CD4-positive, CD25-positive, alpha-beta regulatory T cell (primary cell): ENCODE measurements around the gene CCDC93. TPM values are rescaled to one million over a fixed set of nuclear protein-coding genes. Genes with fewer than 3 reads are reported as not detected.

Experiments
- ATAC-seq, 2 donors: fragments of 150-1000 bp; cut with Tn5 transposase; one replicate each; pipeline ENCODE4 v1.10.0; 2021; ENCODE audit warnings: low read depth in 2 of 2, moderate number of reproducible peaks in 2 of 2, moderate library complexity in 1 of 2
- DNase-seq, 3 donors: peaks; one replicate each; pipeline versions ENCODE4 v3.0.0 to v3.0.0-alpha.2; 2012 to 2022; ENCODE audit warnings: mixed read lengths in 1 of 3
- H3K27ac ChIP-seq: one replicate; pipeline ENCODE4 v1.7.0; 2013; ENCODE audit warnings: mild to moderate bottlenecking, low read length; ENCODE audit not compliant: insufficient read depth, poor library complexity, severe bottlenecking
- H3K27me3 ChIP-seq: one replicate; pipeline ENCODE4 v1.7.0; 2013; ENCODE audit warnings: low read length; ENCODE audit not compliant: control insufficient read depth, insufficient read depth
- H3K36me3 ChIP-seq: one replicate; pipeline ENCODE4 v1.7.0; 2013; ENCODE audit warnings: mild to moderate bottlenecking, low read length, moderate library complexity; ENCODE audit not compliant: control insufficient read depth, insufficient read depth
- H3K4me1 ChIP-seq: 2 replicates; pipeline ENCODE4 v1.7.0; 2013; ENCODE audit warnings: mild to moderate bottlenecking, low read length; ENCODE audit not compliant: insufficient read depth, control insufficient read depth, poor library complexity, severe bottlenecking
- H3K4me3 ChIP-seq: one replicate; pipeline ENCODE4 v1.7.0; 2013; ENCODE audit warnings: low read depth, mild to moderate bottlenecking, low read length, moderate library complexity
- H3K9me3 ChIP-seq, 2 experiments: 1 replicate in 1 of 2; 2 replicates in 1 of 2; pipeline ENCODE4 v1.7.0; 2013; ENCODE audit warnings: low read length in 2 of 2, mild to moderate bottlenecking in 1 of 2, moderate library complexity in 1 of 2; ENCODE audit not compliant: control insufficient read depth in 2 of 2
- H3K27ac Mint-ChIP-seq, 3 donors: one replicate each; pipeline ENCODE4 v1.8.0; 2020 to 2022; ENCODE audit warnings: mild to moderate bottlenecking in 3 of 3, mixed read lengths in 3 of 3, moderate library complexity in 2 of 3
- H3K27me3 Mint-ChIP-seq: one replicate; pipeline ENCODE4 v1.8.0; 2022; ENCODE audit warnings: mild to moderate bottlenecking, mixed read lengths
- H3K36me3 Mint-ChIP-seq: one replicate; pipeline ENCODE4 v1.8.0; 2020; ENCODE audit warnings: mixed read lengths
- H3K4me1 Mint-ChIP-seq, 4 donors: one replicate each; pipeline ENCODE4 v1.8.0; 2020 to 2022; ENCODE audit warnings: mixed read lengths in 4 of 4, mild to moderate bottlenecking in 1 of 4
- H3K4me3 Mint-ChIP-seq, 4 donors: one replicate each; pipeline ENCODE4 v1.8.0; 2020 to 2022; ENCODE audit warnings: mild to moderate bottlenecking in 4 of 4, mixed read lengths in 4 of 4, moderate library complexity in 3 of 4
- H3K9me3 Mint-ChIP-seq, 7 donors: one replicate each; pipeline ENCODE4 v1.8.0; 2020 to 2022; ENCODE audit warnings: mixed read lengths in 7 of 7, mild to moderate bottlenecking in 3 of 7, moderate library complexity in 2 of 7
- polyA plus RNA-seq, 4 donors: library from polyadenylated mRNA; unstranded; fragments of 300-500 nt; fragmentation: Illumina TruSeq; gene quantifications; one replicate each; pipeline ENCODE4 v1.2.3, GENCODE V29; 2021
- total RNA-seq: library from RNA; stranded (reverse); gene quantifications from one replicate; pipeline ENCODE4 v1.2.3, GENCODE V29; 2022

The CCDC93 gene
- total and polyA plus RNA-seq, 5 donors from 2014 or later: 4.6 to 58.9 (median 6.3) TPM

DNA sequence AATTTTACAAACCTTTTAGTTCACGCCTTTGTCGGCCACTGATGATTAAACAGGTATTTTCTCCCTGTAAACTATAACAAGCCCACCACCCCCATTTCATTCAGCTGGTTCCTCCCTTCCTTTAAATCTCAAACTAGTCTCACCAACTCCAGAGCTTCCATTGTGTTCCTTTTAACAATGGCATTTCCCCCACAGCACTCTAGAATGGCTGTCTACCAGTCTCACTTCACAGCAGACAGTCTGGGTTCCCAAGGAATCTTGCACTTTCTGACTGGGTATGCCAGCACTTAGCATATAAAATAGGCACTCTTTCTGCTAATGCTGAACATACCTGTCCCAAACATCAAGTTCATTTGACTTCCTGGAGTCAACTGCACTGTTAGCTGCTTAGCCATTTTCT lies 75.3 kb downstream of the CCDC93 start:
- H3K9me3 ChIP-seq: no peaks in the 10 kb centered on the region
- Mint-ChIP-seq H3K4me1 (peaks cover 0 to 4% (median 0%) of the 10 kb centered on the region in 4 donors), H3K4me3 (no peak overlapping the region), H3K36me3 (peaks cover 87% of the 10 kb centered on the region), H3K27me3 (no peaks in the 10 kb centered on the region), H3K9me3 (no peaks in the 10 kb centered on the region), H3K27ac (peak overlapping the region in 2 of 3 donors; percentile 18 to 76)
- DNase-seq: no peak
- H3K36me3 ChIP-seq: peaks cover 100% of the 10 kb centered on the region
- H3K27ac ChIP-seq: no peak overlapping the region
- no peak for ATAC-seq
- H3K4me3 ChIP-seq: no peak overlapping the region
- no peaks in the 10 kb centered on the region for H3K4me1 ChIP-seq
- H3K27me3 ChIP-seq: no peaks in the 10 kb centered on the region

DNA sequence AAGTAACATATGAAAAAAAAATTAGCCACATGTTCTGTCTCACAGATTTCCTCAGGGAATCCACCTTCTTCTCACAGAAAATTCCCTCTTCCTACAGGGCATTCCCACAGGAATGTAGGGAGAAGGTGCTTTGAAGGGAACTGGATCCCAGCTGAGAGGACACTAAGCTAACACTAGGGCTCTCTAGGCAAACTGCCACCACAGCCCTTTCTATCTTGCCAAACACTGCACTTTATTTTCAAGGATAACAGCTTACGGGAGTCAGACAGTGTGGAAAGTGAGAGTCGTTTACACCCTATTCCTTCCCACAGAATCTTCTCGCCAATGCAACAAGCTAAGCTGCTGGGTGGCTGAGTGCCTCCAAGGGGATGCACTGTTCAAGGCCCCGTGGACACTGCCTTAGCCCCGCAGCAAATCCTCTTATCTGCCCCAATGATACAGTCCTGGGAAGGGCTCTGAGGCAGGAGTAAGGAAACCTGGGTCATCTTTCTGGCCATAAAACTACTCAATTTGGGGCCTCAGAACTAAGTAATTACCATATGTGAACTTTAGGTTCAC lies 76.9 kb downstream of the CCDC93 start:
- H3K27ac Mint-ChIP-seq: peak overlapping the region in 1 of 3 donors; percentile 36
- DNase-seq (no peak), ATAC-seq (no peak)
- no peaks in the 10 kb centered on the region for H3K27me3 Mint-ChIP-seq
- peaks cover 84% of the 10 kb centered on the region for H3K36me3 Mint-ChIP-seq
- H3K4me1 Mint-ChIP-seq: peaks cover 0 to 4% (median 0%) of the 10 kb centered on the region in 4 donors
- no peaks in the 10 kb centered on the region for H3K9me3 Mint-ChIP-seq
- H3K36me3 ChIP-seq: peaks cover 100% of the 10 kb centered on the region
- no peaks in the 10 kb centered on the region for H3K9me3 ChIP-seq
- H3K4me3 Mint-ChIP-seq: no peak overlapping the region
- no peaks in the 10 kb centered on the region for H3K4me1 ChIP-seq
- no peaks in the 10 kb centered on the region for H3K27me3 ChIP-seq
- no peak overlapping the region for H3K27ac ChIP-seq
- H3K4me3 ChIP-seq: no peak overlapping the region

DNA sequence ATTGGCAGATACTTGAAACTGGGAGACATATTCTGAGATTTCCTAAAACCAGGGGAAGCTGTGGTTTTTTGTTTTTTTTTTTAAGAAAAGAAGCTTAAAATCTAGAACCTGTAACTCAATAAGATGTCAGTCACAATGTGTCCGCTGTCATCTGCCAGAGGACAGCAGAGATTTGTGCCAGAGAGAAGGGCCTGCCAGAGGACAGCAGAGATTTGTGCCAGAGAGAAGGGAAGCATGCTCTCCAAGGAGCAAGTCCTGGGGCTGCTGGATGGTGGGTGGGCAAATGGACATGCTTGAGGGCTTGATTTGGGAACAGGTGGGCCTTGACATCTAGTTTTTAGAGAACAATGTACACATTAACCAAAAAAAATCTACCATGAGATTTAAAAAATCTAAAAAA lies 77.9 kb downstream of the CCDC93 start:
- peaks cover 0 to 2% (median 0%) of the 10 kb centered on the region in 7 donors for H3K9me3 Mint-ChIP-seq
- H3K27me3 ChIP-seq: no peaks in the 10 kb centered on the region
- H3K27ac Mint-ChIP-seq: no peak overlapping the region
- H3K27me3 Mint-ChIP-seq: no peaks in the 10 kb centered on the region
- no peaks in the 10 kb centered on the region for H3K9me3 ChIP-seq
- ATAC-seq (no peak), DNase-seq (no peak)
- no peak overlapping the region for H3K4me3 Mint-ChIP-seq
- H3K36me3 ChIP-seq: peaks cover 100% of the 10 kb centered on the region
- peaks cover 0 to 4% (median 0%) of the 10 kb centered on the region in 4 donors for H3K4me1 Mint-ChIP-seq
- no peak overlapping the region for H3K27ac ChIP-seq
- no peaks in the 10 kb centered on the region for H3K4me1 ChIP-seq
- H3K4me3 ChIP-seq: no peak overlapping the region
- peaks cover 89% of the 10 kb centered on the region for H3K36me3 Mint-ChIP-seq

DNA sequence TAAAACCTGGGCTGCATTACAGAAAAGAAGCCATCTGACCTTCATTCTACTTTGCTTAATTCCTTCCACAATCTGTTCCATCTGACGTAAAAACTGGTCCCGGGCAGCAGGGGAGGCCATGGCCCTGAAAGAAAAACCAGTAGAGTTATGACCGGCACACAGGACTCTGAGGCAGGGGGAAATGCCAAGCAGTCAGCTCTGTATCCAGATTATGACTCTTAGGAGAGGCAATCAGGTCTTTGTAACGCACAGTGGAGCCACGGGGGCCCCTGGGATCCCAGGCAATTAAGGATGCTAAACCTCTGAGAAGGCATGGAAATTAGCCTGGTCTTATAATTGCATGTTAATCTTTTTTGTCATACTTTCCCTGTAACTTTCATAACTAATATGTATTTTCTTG lies 78.4 kb downstream of the CCDC93 start:
- H3K27ac Mint-ChIP-seq: no peak overlapping the region
- no peaks in the 10 kb centered on the region for H3K4me1 ChIP-seq
- no peak overlapping the region for H3K4me3 Mint-ChIP-seq
- peaks cover 0 to 4% (median 0%) of the 10 kb centered on the region in 4 donors for H3K4me1 Mint-ChIP-seq
- H3K9me3 ChIP-seq: no peaks in the 10 kb centered on the region
- no peak overlapping the region for H3K27ac ChIP-seq
- H3K36me3 Mint-ChIP-seq: peaks cover 89% of the 10 kb centered on the region
- H3K27me3 Mint-ChIP-seq: no peaks in the 10 kb centered on the region
- H3K36me3 ChIP-seq: peaks cover 100% of the 10 kb centered on the region
- H3K27me3 ChIP-seq: no peaks in the 10 kb centered on the region
- H3K9me3 Mint-ChIP-seq: peaks cover 0 to 7% (median 0%) of the 10 kb centered on the region in 7 donors
- DNase-seq (no peak), ATAC-seq (no peak)
- no peak overlapping the region for H3K4me3 ChIP-seq

DNA sequence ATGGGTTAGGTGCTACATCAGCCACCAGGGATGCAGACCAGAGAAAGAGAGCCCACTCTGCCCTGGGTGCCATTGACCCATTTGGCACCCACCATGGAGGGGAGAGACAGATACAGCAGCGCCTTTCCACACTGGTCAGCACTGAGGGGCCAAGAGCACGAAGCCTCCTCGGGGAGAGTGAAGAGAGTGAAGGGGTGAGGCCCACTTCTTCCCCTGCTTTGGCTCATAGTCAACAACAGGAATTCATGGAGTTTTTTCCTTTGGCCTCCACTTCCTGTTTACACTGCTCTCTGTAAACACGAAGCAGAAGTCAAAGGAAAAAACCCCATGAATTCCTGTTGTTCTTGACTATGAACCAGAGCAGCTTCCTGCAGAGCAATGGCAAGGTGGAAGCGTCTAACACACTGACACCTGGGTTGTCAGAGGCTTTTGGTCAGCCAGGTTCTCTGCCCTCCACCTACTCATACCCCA lies 80.0 kb downstream of the CCDC93 start:
- Mint-ChIP-seq H3K36me3 (peaks cover 87% of the 10 kb centered on the region), H3K27ac (no peak overlapping the region), H3K4me3 (no peak overlapping the region), H3K4me1 (peaks cover 0 to 4% (median 0%) of the 10 kb centered on the region in 4 donors), H3K27me3 (no peaks in the 10 kb centered on the region), H3K9me3 (peaks cover 0 to 12% (median 1%) of the 10 kb centered on the region in 7 donors)
- no peak for ATAC-seq
- Histone ChIP-seq H3K4me1 (no peaks in the 10 kb centered on the region), H3K27ac (no peak overlapping the region), H3K4me3 (no peak overlapping the region), H3K9me3 (peaks cover 0 to 8% of the 10 kb centered on the region in 2 experiments), H3K27me3 (no peaks in the 10 kb centered on the region), H3K36me3 (peaks cover 98% of the 10 kb centered on the region)
- no peak for DNase-seq

DNA sequence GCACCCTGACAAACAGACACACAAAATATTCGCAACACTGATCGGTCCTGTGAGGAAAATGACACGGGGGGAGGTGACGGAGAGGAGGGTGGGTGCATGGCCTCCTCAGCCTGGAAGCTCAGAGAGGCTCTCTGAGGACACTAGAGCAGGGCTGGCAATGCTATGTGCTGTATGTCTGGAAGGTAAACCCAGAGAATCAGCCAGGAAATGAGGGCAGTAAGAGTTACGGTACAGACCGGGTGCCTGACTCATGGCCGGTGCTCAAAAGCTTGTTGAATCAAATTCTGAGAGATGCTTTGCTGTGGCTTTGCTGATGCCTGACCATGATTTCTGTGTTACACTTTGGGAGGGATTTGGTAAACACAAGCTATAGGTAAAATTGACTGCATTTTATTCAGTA lies 81.9 kb downstream of the CCDC93 start:
- Mint-ChIP-seq H3K27me3 (no peaks in the 10 kb centered on the region), H3K4me3 (no peak overlapping the region), H3K4me1 (peaks cover 0 to 8% (median 0%) of the 10 kb centered on the region in 4 donors), H3K9me3 (peaks cover 0 to 12% (median 1%) of the 10 kb centered on the region in 7 donors), H3K36me3 (peaks cover 85% of the 10 kb centered on the region), H3K27ac (no peak overlapping the region)
- no peak overlapping the region for H3K4me3 ChIP-seq
- no peak for DNase-seq
- H3K27ac ChIP-seq: no peak overlapping the region
- H3K9me3 ChIP-seq: peaks cover 0 to 8% of the 10 kb centered on the region in 2 experiments
- peaks cover 79% of the 10 kb centered on the region for H3K36me3 ChIP-seq
- ATAC-seq: no peak
- no peaks in the 10 kb centered on the region for H3K4me1 ChIP-seq
- H3K27me3 ChIP-seq: no peaks in the 10 kb centered on the region

DNA sequence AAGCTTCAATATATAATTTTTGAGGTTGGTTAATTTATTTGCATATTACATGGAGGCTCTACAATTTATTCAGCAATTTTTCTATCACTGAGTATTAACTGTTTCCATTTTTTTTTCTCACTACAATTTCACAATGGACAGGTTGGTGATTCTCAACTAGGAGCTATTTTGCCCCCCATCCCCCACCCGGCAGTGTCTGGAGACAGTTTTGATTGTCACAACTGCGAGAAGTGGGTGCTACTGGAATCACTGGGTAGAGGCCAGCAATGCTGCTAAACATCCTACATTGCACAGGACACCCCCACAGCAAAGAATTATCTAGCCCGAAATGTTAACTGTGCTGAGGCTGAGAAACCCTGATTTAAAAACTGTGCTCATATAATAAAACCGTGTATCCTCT lies 82.6 kb downstream of the CCDC93 start:
- Histone ChIP-seq H3K4me3 (no peak overlapping the region), H3K9me3 (peaks cover 0 to 8% of the 10 kb centered on the region in 2 experiments), H3K36me3 (peaks cover 72% of the 10 kb centered on the region), H3K27ac (no peak overlapping the region), H3K27me3 (no peaks in the 10 kb centered on the region), H3K4me1 (no peaks in the 10 kb centered on the region)
- DNase-seq: no peak
- Mint-ChIP-seq H3K36me3 (peaks cover 80% of the 10 kb centered on the region), H3K4me3 (no peak overlapping the region), H3K27ac (no peak overlapping the region), H3K27me3 (no peaks in the 10 kb centered on the region), H3K9me3 (peaks cover 0 to 12% (median 1%) of the 10 kb centered on the region in 7 donors), H3K4me1 (peaks cover 0 to 5% (median 0%) of the 10 kb centered on the region in 4 donors)
- ATAC-seq: no peak

DNA sequence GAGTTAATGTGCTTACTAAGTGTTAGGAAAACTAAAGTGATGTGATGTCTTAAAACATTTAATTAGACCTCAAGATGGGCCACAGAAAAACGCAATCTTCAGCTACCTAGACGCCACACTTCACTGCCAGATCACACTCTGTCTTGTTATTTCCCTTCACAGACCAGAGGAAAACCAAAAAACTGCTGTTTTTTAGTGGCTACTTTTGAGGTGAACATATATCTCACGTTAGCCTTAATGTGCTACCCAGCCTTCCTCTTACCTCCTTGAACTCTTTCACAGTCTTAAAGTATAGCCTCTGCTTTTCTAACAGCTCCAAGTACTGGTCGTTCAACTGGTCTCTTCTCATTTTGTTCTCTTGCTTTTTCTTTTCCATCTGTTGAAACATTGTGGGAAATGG lies 83.1 kb downstream of the CCDC93 start:
- Mint-ChIP-seq H3K9me3 (peaks cover 0 to 12% (median 1%) of the 10 kb centered on the region in 7 donors), H3K4me1 (peaks cover 0 to 5% (median 1%) of the 10 kb centered on the region in 4 donors), H3K27ac (no peak overlapping the region), H3K36me3 (peaks cover 76% of the 10 kb centered on the region), H3K27me3 (no peaks in the 10 kb centered on the region), H3K4me3 (no peak overlapping the region)
- DNase-seq (no peak), ATAC-seq (no peak)
- Histone ChIP-seq H3K27me3 (no peaks in the 10 kb centered on the region), H3K4me1 (no peaks in the 10 kb centered on the region), H3K4me3 (no peak overlapping the region), H3K9me3 (peaks cover 0 to 8% of the 10 kb centered on the region in 2 experiments), H3K27ac (no peak overlapping the region), H3K36me3 (peaks cover 67% of the 10 kb centered on the region)
